A549 (cell line): ENCODE measurements around the gene PELI2. TPM values are rescaled to one million over a fixed set of nuclear protein-coding genes. Genes with fewer than 3 reads are reported as not detected.

ENCODE experiments used
- ATAC-seq, 2 experiments: fragments of 200-7000 bp in 1 of 2; fragments of >200 bp in 1 of 2; cut with Nextera tagmentation in 1 of 2; cut with Tn5 transposase in 1 of 2; 3 replicates each; pipeline versions ENCODE4 v1.8.0 to v1.9.1; 2018 to 2020; ENCODE audit warnings: mild to moderate bottlenecking in 1 of 2, moderate library complexity in 1 of 2
- CTCF ChIA-PET: fragments of 300-600 bp; sonication (Branson Sonifier 250); formaldehyde crosslinking; extraction: SDS; loops from one replicate; lab custom pipeline; 2021; ENCODE audit warnings: antibody characterized with exemption, inconsistent platforms; lab: Yijun Ruan, JAX
- POLR2A ChIA-PET: fragments of 350-600 bp; formaldehyde crosslinking; extraction: SDS; loops from one replicate; lab custom pipeline; 2021; ENCODE audit warnings: antibody characterized with exemption, inconsistent platforms; lab: Yijun Ruan, JAX
- DNase-seq, 2 experiments: peaks; one replicate each; pipeline versions ENCODE4 v3.0.0 to v3.0.0-alpha.2; 2011 to 2016; ENCODE audit warnings: low read depth in 1 of 2, low spot score in 1 of 2
- FAIRE-seq: peaks from 2 replicates; lab custom pipeline; 2011; peaks lifted over from hg19 to GRCh38; lab: Jason Lieb, UNC
- H3K27ac ChIP-seq, 2 experiments: fragments of >200 bp; sonication (Bioruptor Twin); formaldehyde crosslinking; 3 replicates each; pipeline ENCODE4 v1.5.1; 2016 to 2017
- H3K4me1 ChIP-seq: fragments of >200 bp; sonication (Bioruptor Twin); formaldehyde crosslinking; 3 replicates; pipeline ENCODE4 v1.6.1; 2016
- H3K4me2 ChIP-seq: fragments of >200 bp; sonication (Bioruptor Twin); formaldehyde crosslinking; 3 replicates; pipeline ENCODE4 v1.6.1; 2016
- H3K4me3 ChIP-seq: fragments of >200 bp; sonication (Bioruptor Twin); formaldehyde crosslinking; 3 replicates; pipeline ENCODE4 v1.5.1; 2016
- H3K9me3 ChIP-seq: fragments of >200 bp; sonication (Bioruptor Twin); formaldehyde crosslinking; 3 replicates; pipeline ENCODE4 v1.6.1; 2016
- BHLHE40 ChIP-seq: IDR thresholded peaks from 2 replicates; pipeline ENCODE4 v1.6.1; 2012; ENCODE audit warnings: low read depth, low read length, inconsistent platforms
- CBX2 ChIP-seq: fragments of 200-600 bp; sonication (generic); IDR thresholded peaks from 2 replicates; pipeline ENCODE4 v1.6.1; 2016; ENCODE audit warnings: low read depth, mild to moderate bottlenecking, borderline replicate concordance
- CBX8 ChIP-seq: fragments of 200-600 bp; sonication (generic); IDR thresholded peaks from 2 replicates; pipeline ENCODE4 v1.6.1; 2016
- CEBPB ChIP-seq, 2 experiments: fragments of >200 bp in 1 of 2; sonication (Bioruptor Twin) in 1 of 2; formaldehyde crosslinking in 1 of 2; IDR thresholded peaks; 2 replicates each; pipeline ENCODE4 v1.6.1; 2012 to 2016
- CHD4 ChIP-seq: fragments of 200-600 bp; sonication (generic); IDR thresholded peaks from 2 replicates; pipeline ENCODE4 v1.6.1; 2016; ENCODE audit warnings: antibody characterized with exemption, mild to moderate bottlenecking, borderline replicate concordance
- E2F6 ChIP-seq: IDR thresholded peaks from 2 replicates; pipeline ENCODE4 v1.6.1; 2012; ENCODE audit warnings: low read depth, borderline replicate concordance
- ELK1 ChIP-seq: fragments of 150-350 bp; IDR thresholded peaks from 2 replicates; pipeline ENCODE4 v1.6.1; 2014; ENCODE audit warnings: low read depth, mild to moderate bottlenecking, low read length
- ESRRA ChIP-seq: fragments of 150-350 bp; IDR thresholded peaks from 2 replicates; pipeline ENCODE4 v1.6.1; 2014; ENCODE audit warnings: mild to moderate bottlenecking, low read length, borderline replicate concordance
- HES2 ChIP-seq: fragments of >200 bp; sonication (Bioruptor Twin); formaldehyde crosslinking; IDR thresholded peaks from 2 replicates; pipeline ENCODE4 v1.6.1; 2016
- HEYL ChIP-seq: fragments of 250-450 bp; sonication (Bioruptor Pico); IDR thresholded peaks from 2 replicates; pipeline ENCODE4 v1.8.0; 2021; ENCODE audit warnings: mild to moderate bottlenecking, moderate library complexity
- HMGXB4 ChIP-seq: fragments of 250-450 bp; sonication (Bioruptor Pico); IDR thresholded peaks from 2 replicates; pipeline ENCODE4 v1.5.0; 2021; ENCODE audit warnings: mild to moderate bottlenecking, moderate library complexity, borderline replicate concordance
- HOXA7 ChIP-seq: fragments of 250-450 bp; sonication (Bioruptor Pico); IDR thresholded peaks from 2 replicates; pipeline ENCODE4 v1.5.0; 2020; ENCODE audit warnings: mild to moderate bottlenecking, moderate library complexity
- HOXB5 ChIP-seq: fragments of 250-450 bp; sonication (Bioruptor Pico); IDR thresholded peaks from 2 replicates; pipeline ENCODE4 v1.5.0; 2020; ENCODE audit warnings: mild to moderate bottlenecking, moderate library complexity
- JUN ChIP-seq, 2 experiments: fragments of >200 bp; sonication (Bioruptor Twin); formaldehyde crosslinking; IDR thresholded peaks; 2 replicates in 1 of 2; 3 replicates in 1 of 2; pipeline ENCODE4 v1.6.1; 2016 to 2017
- KDM5A ChIP-seq: fragments of 200-600 bp; sonication (generic); IDR thresholded peaks from 2 replicates; pipeline ENCODE4 v1.6.1; 2016; ENCODE audit warnings: antibody characterized with exemption, mild to moderate bottlenecking
- MAFK ChIP-seq: fragments of 450-650 bp; IDR thresholded peaks from 2 replicates; pipeline ENCODE4 v1.6.1; 2014; ENCODE audit not compliant: partially characterized antibody
- MAZ ChIP-seq: fragments of 150-350 bp; IDR thresholded peaks from 2 replicates; pipeline ENCODE4 v1.6.1; 2014; ENCODE audit warnings: antibody characterized with exemption, low read depth, low read length, borderline replicate concordance
- PHF8 ChIP-seq: fragments of 200-600 bp; sonication (generic); IDR thresholded peaks from 2 replicates; pipeline ENCODE4 v1.6.1; 2016; ENCODE audit warnings: low read depth, mild to moderate bottlenecking, antibody characterized with exemption, moderate library complexity, borderline replicate concordance
- POLR2A ChIP-seq: IDR thresholded peaks from 2 replicates; pipeline ENCODE4 v1.6.1; 2012; ENCODE audit warnings: mild to moderate bottlenecking, low read length
- POLR2AphosphoS2 ChIP-seq: conservative IDR thresholded peaks from 2 replicates; pipeline ENCODE4 v1.6.1; 2012; ENCODE audit warnings: low read length, improper control_type of control experiment, inconsistent platforms
- REST ChIP-seq: fragments of 200-600 bp; sonication (generic); IDR thresholded peaks from 2 replicates; pipeline ENCODE4 v1.6.1; 2016; ENCODE audit warnings: antibody characterized with exemption, mild to moderate bottlenecking, moderate library complexity
- RFX5 ChIP-seq: fragments of 450-650 bp; IDR thresholded peaks from 2 replicates; pipeline ENCODE4 v1.7.1; 2014; ENCODE audit warnings: antibody characterized with exemption, mild to moderate bottlenecking, moderate library complexity
- SMC3 ChIP-seq: fragments of >200 bp; sonication (Bioruptor Twin); formaldehyde crosslinking; IDR thresholded peaks from 3 replicates; pipeline ENCODE4 v1.6.1; 2018; ENCODE audit warnings: inconsistent platforms
- SREBF2 ChIP-seq: fragments of 450-650 bp; IDR thresholded peaks from 2 replicates; pipeline ENCODE4 v1.6.1; 2014; ENCODE audit warnings: mild to moderate bottlenecking, moderate library complexity
- TFCP2L1 ChIP-seq: fragments of 250-450 bp; sonication (Bioruptor Pico); IDR thresholded peaks from 2 replicates; pipeline ENCODE4 v1.5.0; 2021; ENCODE audit warnings: mild to moderate bottlenecking
- TP53 ChIP-seq: fragments of 250-450 bp; sonication (Bioruptor Pico); IDR thresholded peaks from 2 replicates; pipeline ENCODE4 v1.5.0; 2021; ENCODE audit warnings: mild to moderate bottlenecking, moderate library complexity
- ZNF302 ChIP-seq: fragments of 250-450 bp; sonication (Bioruptor Pico); IDR thresholded peaks from 2 replicates; pipeline ENCODE4 v1.9.0; 2021; ENCODE audit warnings: inconsistent platforms, mild to moderate bottlenecking, moderate library complexity
- ZSCAN20 ChIP-seq: fragments of 250-450 bp; sonication (Bioruptor Pico); IDR thresholded peaks from 2 replicates; pipeline ENCODE4 v1.8.0; 2022; ENCODE audit warnings: mild to moderate bottlenecking, moderate library complexity
- WGBS: methylation state at CpG from one replicate; pipeline ENCODE4 v1.1.6; 2017; ENCODE audit errors: missing lambda C conversion rate; 5-methylcytosine and 5-hydroxymethylcytosine counted together
- polyA plus RNA-seq, 4 experiments: library from polyadenylated mRNA; depleted of rRNA in 3 of 4; stranded (reverse); fragments of >200 nt; fragmentation: RNase III in 1 of 4; extraction: RNeasy Plus Mini Kit Qiagen cat#74134 plus additional on column Dnase treatment in 1 of 4; gene quantifications; 2 replicates in 3 of 4; 3 replicates in 1 of 4; pipeline ENCODE4 v1.2.3, GENCODE V29; 2011 to 2017

PELI2 gene
- polyA plus RNA-seq, 2 of the 4 experiments (the other 2 are of a cell fraction): 0.93 to 7.2 TPM

- DNase-seq: no peak
- no peak for FAIRE-seq
- 89% methylated on average over 3 of the region's 3 CpGs for WGBS
- H3K4me1 ChIP-seq: peaks cover 26% of the 10 kb centered on the region
- ChIA-PET POLR2A (no interaction called here), CTCF (no interaction called here)
- no peak overlapping the region for H3K4me2 ChIP-seq
- no peak overlapping the region for H3K4me3 ChIP-seq
- no peak overlapping the region for H3K27ac ChIP-seq
- H3K9me3 ChIP-seq: no peaks in the 10 kb centered on the region
- TF ChIP-seq TFCP2L1 (CRISPR knock-in tag) (no peak), HMGXB4 (no peak), PHF8 (no peak), MAZ (no peak), ESRRA (no peak), CHD4 (no peak), ZSCAN20 (no peak), RFX5 (no peak), SMC3 (no peak), HES2 (no peak), HEYL (CRISPR knock-in tag) (no peak), TP53 (no peak), ZNF302 (no peak), CBX2 (no peak)
- no peak for ATAC-seq
These were observed 58.3 kb downstream of the PELI2 start for GRCh38 chr14:56176530-56176929.

GRCh38 chr14:56177036-56177435 is 58.8 kb downstream of the PELI2 start:
- Histone ChIP-seq H3K4me2 (no peak overlapping the region), H3K9me3 (no peaks in the 10 kb centered on the region), H3K4me1 (peaks cover 29% of the 10 kb centered on the region), H3K27ac (no peak overlapping the region), H3K4me3 (no peak overlapping the region)
- DNase-seq: no peak
- 90% methylated on average over 2 of the region's 2 CpGs for WGBS
- TF ChIP-seq HOXA7 (CRISPR knock-in tag) (no peak), ESRRA (no peak), POLR2AphosphoS2 (no peak), REST (no peak), POLR2A (no peak), TFCP2L1 (CRISPR knock-in tag) (no peak)
- ChIA-PET CTCF (no interaction called here), POLR2A (no interaction called here)
- ATAC-seq: no peak
- no peak for FAIRE-seq

- ChIA-PET CTCF (no interaction called here), POLR2A (no interaction called here)
- TF ChIP-seq ZSCAN20 (no peak), CEBPB (IDR thresholded peaks at IDR 0.05) (no peak), HOXB5 (CRISPR knock-in tag) (no peak), HEYL (CRISPR knock-in tag) (no peak), E2F6 (no peak), MAFK (no peak), PHF8 (no peak), JUN (IDR thresholded peaks at IDR 0.05) (no peak), POLR2A (no peak), TP53 (no peak), ELK1 (no peak), BHLHE40 (no peak), KDM5A (no peak), SREBF2 (no peak), SMC3 (no peak), CBX8 (no peak)
- peaks cover 35% of the 10 kb centered on the region for H3K4me1 ChIP-seq
- FAIRE-seq (no peak), DNase-seq (no peak), ATAC-seq (peak; percentile 28 to 50; a peak in 3 of 6 replicates)
- peak overlapping the region; percentile 8 to 47; a peak in 2 of 6 replicates for H3K27ac ChIP-seq
- no peak overlapping the region for H3K4me3 ChIP-seq
- peak overlapping the region; percentile 63 for H3K4me2 ChIP-seq
- WGBS: 64% methylated on average over 4 of the region's 4 CpGs
- H3K9me3 ChIP-seq: no peaks in the 10 kb centered on the region
These were observed 62.7 kb downstream of the PELI2 start for GRCh38 chr14:56180754-56181542.
